ENCODE measurements around the gene DTNBP1.
"Not testable (repeated sequence)": the region's sequence is repeated elsewhere in the genome, so short reads cannot be mapped to it uniquely, and the experiment has no call there.

DTNBP1 gene

GRCh38 chr6:15666896-15667295 is 4.1 kb upstream of the DTNBP1 start:
- not testable (repeated sequence) for DNase-seq

- no peak for DNase-seq
Measured at GRCh38 chr6:15665237-15665636, 2.4 kb upstream of the DTNBP1 start.

GRCh38 chr6:15663130-15663871 is 473 bp upstream of the DTNBP1 start:
- no peak for DNase-seq

- DNase-seq = no peak
Measured at GRCh38 chr6:15661853-15662325, 939 bp downstream of the DTNBP1 start.

- no peak for DNase-seq
Measured at GRCh38 chr6:15659181-15659580, 3.6 kb downstream of the DTNBP1 start.

- DNase-seq = no peak
Measured at GRCh38 chr6:15658181-15658744, 4.6 kb downstream of the DTNBP1 start.

- no peak for DNase-seq
Measured at GRCh38 chr6:15657290-15657689, 5.5 kb downstream of the DTNBP1 start.

GRCh38 chr6:15656145-15656544 is 6.7 kb downstream of the DTNBP1 start:
- no peak for DNase-seq

GRCh38 chr6:15654250-15654649 is 8.6 kb downstream of the DTNBP1 start:
- DNase-seq = no peak

GRCh38 chr6:15653581-15653980 is 9.2 kb downstream of the DTNBP1 start:
- DNase-seq = no peak

GRCh38 chr6:15650004-15650559 is 12.7 kb downstream of the DTNBP1 start:
- DNase-seq = not testable (repeated sequence)

GRCh38 chr6:15644904-15645303 is 17.9 kb downstream of the DTNBP1 start:
- DNase-seq = no peak

GRCh38 chr6:15643542-15643941 is 19.3 kb downstream of the DTNBP1 start:
- no peak for DNase-seq

GRCh38 chr6:15642276-15642675 is 20.6 kb downstream of the DTNBP1 start:
- no peak for DNase-seq

GRCh38 chr6:15638373-15638772 is 24.5 kb downstream of the DTNBP1 start:
- DNase-seq = no peak

- DNase-seq = no peak
Measured at GRCh38 chr6:15631432-15631831, 31.4 kb downstream of the DTNBP1 start.

GRCh38 chr6:15630202-15630601 is 32.6 kb downstream of the DTNBP1 start:
- DNase-seq = no peak

GRCh38 chr6:15629487-15629886 is 33.3 kb downstream of the DTNBP1 start:
- no peak for DNase-seq

- DNase-seq = no peak
Measured at GRCh38 chr6:15628499-15629131, 34.2 kb downstream of the DTNBP1 start.

GRCh38 chr6:15627821-15628220 is 35.0 kb downstream of the DTNBP1 start:
- no peak for DNase-seq

GRCh38 chr6:15626878-15627674 is 35.8 kb downstream of the DTNBP1 start:
- DNase-seq = no peak

GRCh38 chr6:15626160-15626559 is 36.7 kb downstream of the DTNBP1 start:
- DNase-seq = no peak

Data from stimulated activated naive CD4-positive, alpha-beta T cell (primary cell).